GM19467 (cell line): ENCODE data around the gene CEP19.

Source experiments
- ATAC-seq: cut with Tn5 transposase; IDR thresholded peaks from one replicate; pipeline ENCODE4 v1.9.1; 2021; ENCODE audit warnings: mild to moderate bottlenecking, moderate library complexity; ENCODE audit not compliant: unreplicated experiment

The CEP19 gene

DNA sequence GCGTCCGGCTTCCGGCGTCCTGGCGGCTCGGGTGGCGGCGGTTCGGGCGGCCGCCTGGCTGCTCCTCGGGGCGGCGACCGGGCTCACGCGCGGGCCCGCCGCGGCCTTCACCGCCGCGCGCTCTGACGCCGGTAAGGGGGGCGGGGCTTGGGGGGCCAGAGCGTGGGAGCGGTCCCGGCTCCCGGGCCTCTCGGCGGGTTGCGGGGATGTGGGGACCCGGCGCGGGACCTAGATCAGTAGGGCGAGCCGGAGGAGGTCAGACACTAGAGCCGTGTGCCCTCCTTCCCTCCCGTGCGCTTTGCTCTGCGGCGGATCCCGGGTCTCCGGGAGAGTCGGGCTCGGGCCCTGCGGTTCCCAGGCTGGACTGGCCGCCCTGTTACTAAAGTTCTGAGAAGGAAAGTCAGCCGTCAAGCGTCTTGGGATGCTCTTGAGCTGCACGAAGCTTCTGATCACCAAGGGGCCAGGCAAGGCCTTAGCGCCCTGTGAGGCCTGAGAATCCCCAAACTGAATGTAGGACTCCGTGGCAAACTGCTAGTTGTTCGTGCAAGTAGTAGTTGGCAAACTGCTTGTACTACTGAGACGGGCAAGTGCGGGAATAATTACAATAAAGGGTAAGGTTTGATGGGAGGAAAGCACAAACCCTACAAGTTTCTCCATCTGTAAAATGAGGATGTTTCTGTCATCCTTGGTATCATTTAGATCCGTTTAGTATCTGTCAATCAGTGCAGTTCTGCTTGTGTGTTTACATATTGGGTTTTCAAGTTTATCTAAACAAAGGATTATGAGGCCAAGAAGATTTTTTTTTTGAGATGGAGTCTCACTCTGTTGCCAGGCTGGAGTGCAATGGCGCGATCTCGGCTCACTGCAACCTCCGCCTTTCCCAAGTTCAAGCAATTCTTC, 714 bp upstream of the CEP19 start:
- ATAC-seq = peak; percentile 53

- ATAC-seq = no peak
Measured at GRCh38 chr3:196708467-196708866, 3.6 kb downstream of the CEP19 start.

- ATAC-seq = no peak
Measured at GRCh38 chr3:196707566-196707965, 4.5 kb downstream of the CEP19 start.

DNA sequence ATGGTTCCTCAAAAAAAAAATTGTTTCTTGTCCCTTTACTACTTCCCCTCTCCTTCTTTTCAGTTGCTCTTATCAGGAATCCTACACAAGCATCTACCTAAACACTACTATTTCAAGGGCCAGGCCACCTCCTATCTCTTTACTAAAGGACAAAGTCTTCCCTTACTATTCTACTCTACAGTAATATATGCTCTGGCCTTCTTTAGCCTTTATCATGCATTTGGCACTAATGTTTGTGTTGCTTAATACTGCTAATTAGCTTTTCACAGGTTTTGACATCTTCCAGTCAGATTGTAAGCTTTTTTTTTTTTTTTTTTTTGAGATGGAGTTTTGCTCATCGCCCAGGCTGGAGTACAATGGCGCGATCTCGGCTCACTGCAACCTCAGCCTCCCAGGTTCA, 5.3 kb downstream of the CEP19 start:
- ATAC-seq = no peak

- ATAC-seq = no peak
Measured at GRCh38 chr3:196706327-196706726, 5.7 kb downstream of the CEP19 start.

DNA sequence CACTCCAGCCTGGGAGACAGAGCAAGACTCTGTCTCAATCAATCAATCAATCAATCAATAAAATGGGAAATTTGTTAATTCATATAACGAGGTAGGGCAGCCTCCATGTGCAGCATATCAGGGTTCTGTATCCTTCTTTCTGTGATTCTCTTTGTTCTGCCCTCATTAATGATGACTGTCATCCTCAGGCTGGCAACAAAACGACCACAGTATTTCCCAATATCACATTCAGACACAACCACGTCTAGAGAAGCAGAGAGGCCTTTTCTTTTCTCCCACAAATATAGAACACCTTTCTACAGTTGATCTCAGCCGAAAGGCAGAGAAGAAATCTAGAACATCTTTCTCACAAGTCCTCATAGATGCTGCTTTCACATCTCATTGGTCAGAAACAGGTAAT, 11.2 kb downstream of the CEP19 start:
- no peak for ATAC-seq

- ATAC-seq = no peak
Measured at GRCh38 chr3:196699749-196700148, 12.3 kb downstream of the CEP19 start.

DNA sequence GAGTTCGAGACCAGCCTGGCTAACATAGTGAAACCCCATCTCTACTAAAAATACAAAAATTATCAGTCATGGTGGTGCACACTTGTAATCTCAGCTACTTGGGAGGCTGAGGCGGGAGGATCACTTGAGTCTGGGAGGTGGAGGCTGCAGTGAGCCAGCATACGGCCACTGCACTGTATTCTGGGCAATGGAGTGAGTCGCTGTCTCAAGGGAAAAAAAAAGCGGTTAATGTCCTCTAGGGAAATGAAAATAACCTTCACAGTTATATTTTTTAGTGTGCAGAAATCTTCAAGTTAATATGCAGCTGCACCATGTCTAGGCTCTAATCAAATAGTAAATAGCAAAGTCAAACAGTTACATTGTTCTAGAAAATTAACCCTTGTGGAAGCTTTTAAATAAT, 14.8 kb downstream of the CEP19 start:
- ATAC-seq = no peak

- ATAC-seq = no peak
Measured at GRCh38 chr3:196695849-196696226, 16.2 kb downstream of the CEP19 start.

GRCh38 chr3:196694941-196695848, 16.9 kb downstream of the CEP19 start:
- no peak for ATAC-seq

- ATAC-seq = no peak
Measured at GRCh38 chr3:196694202-196694638, 17.8 kb downstream of the CEP19 start.

DNA sequence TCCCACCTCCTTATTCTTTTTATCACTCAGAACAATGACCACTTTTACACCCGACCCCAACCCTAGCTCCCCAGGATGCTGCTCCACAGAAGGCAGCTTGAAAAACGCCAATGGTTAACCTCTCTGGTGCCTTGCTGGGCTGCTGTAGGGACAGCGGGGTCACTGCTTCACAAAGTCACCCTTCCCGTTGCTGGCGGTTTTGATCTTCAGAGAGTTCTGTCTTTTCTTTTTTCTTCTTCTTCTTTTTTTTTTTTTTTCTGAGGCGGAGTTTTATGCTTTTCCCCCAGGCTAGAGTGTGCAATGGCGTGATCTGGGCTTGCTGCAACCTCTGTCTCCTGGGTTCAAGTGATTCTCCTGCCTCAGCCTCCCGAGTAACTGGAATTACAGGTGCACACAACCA, 20.7 kb downstream of the CEP19 start:
- ATAC-seq = no peak

GRCh38 chr3:196689941-196690660, 21.9 kb downstream of the CEP19 start:
- ATAC-seq = no peak

GRCh38 chr3:196688349-196688748, 23.7 kb downstream of the CEP19 start:
- no peak for ATAC-seq

- ATAC-seq = no peak
Measured at GRCh38 chr3:196686436-196686835, 25.6 kb downstream of the CEP19 start.

DNA sequence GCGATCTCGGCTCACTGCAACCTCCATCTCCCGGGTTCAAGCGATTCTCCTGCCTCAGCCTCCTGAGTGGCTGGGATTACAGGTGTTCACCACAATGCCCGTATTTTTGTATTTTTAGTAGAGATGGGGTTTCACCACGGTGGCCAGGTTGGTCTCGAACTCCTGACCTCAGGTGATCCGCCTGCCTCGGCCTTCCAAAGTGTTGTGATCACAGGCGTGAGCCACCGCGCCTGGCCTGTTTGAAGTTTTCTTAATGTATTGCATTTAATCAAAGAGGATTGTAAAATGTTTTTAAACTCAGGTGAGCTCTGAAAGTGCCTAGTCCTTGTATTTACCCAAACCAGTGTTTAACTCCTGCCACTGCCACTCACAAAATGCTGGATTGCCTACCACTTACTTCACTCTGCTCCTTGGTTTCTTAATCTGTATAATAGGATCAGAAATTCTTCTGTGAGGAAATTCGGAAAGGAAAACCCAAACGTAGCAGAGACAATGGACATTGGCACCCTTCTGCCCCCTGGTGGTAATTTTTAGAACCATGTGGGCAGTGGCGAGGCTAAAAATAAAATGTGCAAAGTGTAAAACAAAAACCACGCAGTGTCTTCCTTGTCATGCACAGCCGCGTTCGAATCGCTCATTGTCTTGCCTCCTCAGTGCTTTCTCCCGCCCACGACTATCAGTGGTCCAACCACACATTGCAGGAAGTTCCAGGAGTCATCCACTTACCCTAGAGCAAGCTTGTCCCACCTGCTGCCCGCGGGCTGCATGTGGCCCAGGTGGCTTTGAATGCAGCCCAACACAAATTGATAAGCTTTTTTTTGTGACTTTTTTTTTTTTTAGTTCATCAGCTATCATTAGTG, 27.3 kb downstream of the CEP19 start:
- ATAC-seq = peak; percentile 82

DNA sequence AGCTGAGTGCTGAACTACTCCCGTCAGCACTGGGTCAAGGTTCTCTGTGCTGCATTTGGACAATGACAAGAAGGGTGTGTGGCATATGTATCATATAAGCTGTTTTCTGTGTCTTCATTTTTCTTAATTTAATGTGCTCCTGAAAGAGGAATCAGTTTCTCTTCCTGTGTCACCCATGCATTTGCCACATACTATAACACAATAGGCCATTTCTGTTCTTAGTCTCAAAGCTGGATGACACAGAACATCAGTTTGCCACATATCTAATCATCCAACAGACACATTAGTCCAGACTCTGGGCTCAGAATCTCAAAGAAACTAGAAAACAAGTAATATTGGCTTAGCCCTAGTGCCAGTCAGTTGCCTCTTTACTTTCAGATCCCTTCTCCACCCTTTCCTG, 34.1 kb downstream of the CEP19 start:
- no peak for ATAC-seq

- ATAC-seq = no peak
Measured at GRCh38 chr3:196677353-196677752, 34.7 kb downstream of the CEP19 start.

DNA sequence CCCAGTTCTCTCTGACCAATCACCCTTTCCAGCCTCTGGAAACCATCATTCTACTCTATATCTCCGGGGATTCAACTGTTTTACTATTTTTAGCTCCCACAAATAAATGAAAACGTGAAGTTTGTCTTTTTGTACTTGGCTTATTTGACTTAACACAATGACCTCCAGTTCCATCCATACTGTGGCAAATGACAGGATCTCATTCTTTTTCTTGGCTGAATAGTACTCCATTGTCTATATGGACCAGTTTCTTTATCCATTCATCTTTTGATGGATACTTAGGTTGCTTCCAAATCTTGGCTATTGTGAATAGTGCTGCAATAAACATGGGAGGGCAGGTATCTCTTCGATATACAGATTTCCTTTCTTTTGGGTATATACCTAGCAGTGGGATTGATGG, 38.4 kb downstream of the CEP19 start:
- no peak for ATAC-seq

DNA sequence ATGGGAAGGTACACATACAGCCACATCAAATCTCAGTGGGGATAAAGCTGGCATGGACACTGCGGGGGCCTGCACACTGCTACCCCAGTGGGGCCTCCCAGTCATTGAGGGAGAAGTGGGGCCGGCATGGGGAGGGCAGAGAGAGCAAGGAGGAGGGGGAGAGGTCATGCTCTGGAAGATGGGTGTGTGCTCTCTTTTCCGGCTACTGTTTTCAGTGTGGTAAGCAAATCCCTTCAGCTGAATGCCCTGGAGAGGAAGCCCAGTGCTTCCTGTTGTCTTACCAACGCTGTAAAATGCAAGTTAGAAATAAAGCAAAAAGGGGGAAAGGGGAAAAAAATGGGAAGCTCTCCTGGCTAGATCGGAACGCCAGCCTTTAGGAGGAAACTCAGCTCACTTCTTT, 41.7 kb downstream of the CEP19 start:
- no peak for ATAC-seq
